Activated effector memory CD4-positive, alpha-beta T cell treated with anti-CD3 and anti-CD28 coated beads, Interleukin-2, amount 50 U/mL, for 16 hours (primary cell): ENCODE results near the gene PREX1.

Experiments
- DNase-seq: peaks from one replicate; pipeline ENCODE4 v3.0.0-alpha.2; 2020

The PREX1 gene

GRCh38 chr20:48629069-48629959 is 198.5 kb downstream of the PREX1 start:
- no peak for DNase-seq

GRCh38 chr20:48627737-48628128 is 200.1 kb downstream of the PREX1 start:
- DNase-seq = no peak

- DNase-seq = no peak
Observed at GRCh38 chr20:48626938-48627736, 200.7 kb downstream of the PREX1 start.

GRCh38 chr20:48626226-48626937 is 201.4 kb downstream of the PREX1 start:
- DNase-seq = no peak

GRCh38 chr20:48625136-48625900 is 202.5 kb downstream of the PREX1 start:
- DNase-seq = no peak

GRCh38 chr20:48624315-48625020 is 203.3 kb downstream of the PREX1 start:
- DNase-seq = no peak

- no peak for DNase-seq
Observed at GRCh38 chr20:48623906-48624265, 203.9 kb downstream of the PREX1 start.

- no peak for DNase-seq
Observed at GRCh38 chr20:48623176-48623905, 204.5 kb downstream of the PREX1 start.

- no peak for DNase-seq
Observed at GRCh38 chr20:48622421-48622820, 205.4 kb downstream of the PREX1 start.

GRCh38 chr20:48621376-48622078 is 206.3 kb downstream of the PREX1 start:
- no peak for DNase-seq

GRCh38 chr20:48620507-48621375 is 207.1 kb downstream of the PREX1 start:
- peak; percentile 89 for DNase-seq

GRCh38 chr20:48620154-48620506 is 207.7 kb downstream of the PREX1 start:
- DNase-seq = no peak

- no peak for DNase-seq
Observed at GRCh38 chr20:48619126-48620101, 208.4 kb downstream of the PREX1 start.

GRCh38 chr20:48618631-48619030 is 209.2 kb downstream of the PREX1 start:
- DNase-seq = no peak

- no peak for DNase-seq
Observed at GRCh38 chr20:48618052-48618451, 209.7 kb downstream of the PREX1 start.

GRCh38 chr20:48617481-48617880 is 210.3 kb downstream of the PREX1 start:
- no peak for DNase-seq

GRCh38 chr20:48616481-48616880 is 211.3 kb downstream of the PREX1 start:
- peak; percentile 25 for DNase-seq

GRCh38 chr20:48615871-48616270 is 211.9 kb downstream of the PREX1 start:
- peak; percentile 28 for DNase-seq
